HG02973 (cell line): ENCODE results near the gene SREBF2.

ENCODE experiments used
- ATAC-seq: cut with Tn5 transposase; IDR thresholded peaks from one replicate; pipeline ENCODE4 v1.9.1; 2021; ENCODE audit warnings: moderate library complexity; ENCODE audit not compliant: unreplicated experiment

SREBF2 gene

DNA sequence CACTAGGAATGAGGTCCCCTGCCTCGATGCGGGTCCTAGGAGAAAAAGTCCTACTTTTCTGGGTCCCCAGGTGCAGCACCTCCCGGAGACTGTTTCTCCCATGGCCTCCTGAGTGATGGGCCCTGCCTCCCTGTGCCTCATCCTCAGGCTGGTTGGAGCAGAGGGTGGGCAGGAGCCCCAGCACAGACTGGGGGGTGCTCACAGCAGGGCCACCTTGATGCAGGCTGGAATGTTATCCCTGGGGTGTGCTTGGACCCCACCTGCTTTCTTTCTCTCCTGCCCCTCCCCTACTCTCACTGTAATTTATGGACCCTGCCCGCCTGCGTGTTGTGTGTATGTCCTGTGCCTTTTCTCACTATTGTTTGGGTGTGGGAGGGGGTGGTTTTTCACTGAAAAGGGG is 73.9 kb downstream of the SREBF2 start:
- no peak for ATAC-seq

DNA sequence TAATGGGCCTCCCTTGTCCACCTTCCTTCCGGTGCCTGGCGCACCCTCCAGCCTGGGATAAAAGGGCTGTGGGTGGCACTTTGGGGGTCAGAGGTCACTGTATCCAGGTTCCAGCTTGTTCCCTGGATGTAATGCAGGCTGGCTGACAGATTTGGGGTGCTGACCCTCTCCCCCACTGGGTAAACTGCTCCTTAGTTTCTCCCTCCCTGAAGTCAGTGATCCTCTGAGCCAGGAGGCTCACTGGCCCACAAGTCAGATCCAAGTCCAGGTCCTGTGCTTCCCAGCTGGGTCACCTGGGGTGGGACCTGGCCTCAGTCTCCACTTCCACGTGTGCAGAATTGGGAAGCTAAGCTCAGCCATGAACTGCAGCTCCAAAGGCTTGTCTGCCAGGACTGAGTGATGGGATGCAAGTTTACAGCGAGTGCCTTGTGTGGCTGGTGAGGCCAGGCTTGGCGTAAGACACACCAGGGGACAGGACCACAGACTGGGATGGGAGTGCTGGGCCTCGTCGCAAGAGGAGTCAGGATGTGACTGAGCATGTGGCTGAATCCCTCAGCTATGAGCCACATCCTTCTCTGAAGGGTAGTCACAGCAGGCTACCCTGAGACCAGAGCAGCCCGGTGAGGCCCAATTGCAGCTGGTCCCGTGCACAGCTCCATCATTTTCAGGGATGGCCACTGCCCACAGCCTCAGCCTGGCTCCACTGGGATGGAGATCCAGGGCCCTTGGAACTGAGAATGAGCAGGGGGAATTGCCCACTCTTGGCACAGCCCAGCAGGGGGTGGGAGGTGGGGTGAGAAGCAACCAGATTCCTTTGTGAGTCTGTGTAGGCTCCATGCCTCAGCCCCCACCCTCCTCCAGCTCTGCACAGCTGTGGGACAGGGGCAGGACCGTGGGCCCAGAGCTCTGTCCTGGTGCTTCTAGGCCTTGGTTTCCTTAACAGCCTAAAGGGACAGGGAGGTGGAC is 74.8 kb downstream of the SREBF2 start:
- ATAC-seq = no peak

DNA sequence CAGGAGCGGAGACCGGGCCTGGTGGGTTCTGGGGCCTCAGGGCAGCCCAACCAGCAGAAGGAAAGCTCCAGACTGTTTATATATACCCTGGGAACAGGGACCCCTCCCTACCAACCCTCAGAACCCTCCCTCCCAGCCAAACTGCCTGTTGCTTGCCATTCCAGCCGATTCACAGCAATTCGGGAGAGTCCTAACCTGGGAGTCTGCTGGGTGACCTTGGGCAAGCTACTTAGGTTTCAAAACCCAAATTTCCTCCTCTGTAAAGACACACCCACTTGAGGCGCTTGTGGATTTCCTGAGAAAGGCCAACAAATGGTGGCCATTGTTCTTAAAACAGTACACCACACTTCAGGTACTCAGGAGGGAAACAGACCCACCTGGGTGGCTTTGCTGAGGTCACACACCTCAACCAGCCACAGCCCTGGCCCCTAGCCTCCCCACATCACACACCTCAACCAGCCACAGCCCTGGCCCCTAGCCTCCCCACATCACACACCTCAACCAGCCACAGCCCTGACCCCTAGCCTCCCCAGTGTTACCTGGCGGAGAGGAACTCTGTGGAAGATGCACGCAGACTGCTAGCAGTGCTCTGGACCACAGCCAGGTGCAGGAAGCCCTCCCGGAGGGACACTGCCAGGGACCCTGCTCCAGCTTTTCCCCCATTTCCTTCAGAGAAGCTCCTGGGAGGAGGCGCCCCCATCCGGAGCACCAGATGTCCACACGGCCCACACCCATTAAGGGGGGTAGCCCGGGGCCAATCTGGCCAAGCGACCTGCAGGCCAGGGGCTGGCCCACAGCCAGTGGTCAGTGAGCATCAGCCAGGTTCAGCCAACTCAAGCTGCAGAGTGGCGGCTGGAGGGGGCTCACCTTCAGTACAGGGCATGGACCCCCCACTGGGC is 75.8 kb downstream of the SREBF2 start:
- ATAC-seq = no peak

DNA sequence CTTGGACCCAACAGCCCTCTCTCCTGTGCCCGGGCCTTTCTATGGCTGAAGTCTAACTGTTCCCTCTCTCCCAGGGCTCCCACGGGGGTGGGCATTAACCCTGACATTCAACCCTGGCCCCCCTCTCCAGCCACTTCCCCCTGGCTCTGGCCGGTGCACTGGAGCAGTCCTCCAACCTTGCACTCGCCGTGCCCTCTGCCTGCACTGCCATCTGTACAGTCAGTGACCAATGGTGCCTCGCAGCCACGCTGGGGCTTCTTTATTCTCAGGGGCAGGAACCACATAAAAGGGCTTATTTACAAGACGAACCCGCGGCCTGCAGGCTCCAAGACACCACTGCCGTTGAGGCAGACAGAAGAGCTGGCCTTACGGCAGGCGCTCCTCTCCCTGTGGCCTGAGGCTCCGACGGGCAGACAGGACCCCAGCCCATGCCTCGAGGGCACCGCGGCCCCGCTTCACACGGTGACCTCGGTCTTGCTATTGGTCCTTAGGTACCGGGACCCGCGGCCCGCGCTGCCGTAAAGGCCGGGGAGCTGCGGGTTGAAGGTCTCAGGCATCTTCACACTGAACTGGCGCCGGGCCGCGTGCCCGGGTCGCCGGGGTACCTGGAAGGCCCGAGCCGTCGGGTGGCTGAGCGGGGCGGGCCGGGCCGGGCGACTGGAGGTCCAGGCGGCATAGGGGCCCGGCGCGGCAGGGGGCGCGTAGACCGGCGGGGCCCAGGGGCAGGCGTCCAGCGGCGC is 76.6 kb downstream of the SREBF2 start:
- no peak for ATAC-seq

DNA sequence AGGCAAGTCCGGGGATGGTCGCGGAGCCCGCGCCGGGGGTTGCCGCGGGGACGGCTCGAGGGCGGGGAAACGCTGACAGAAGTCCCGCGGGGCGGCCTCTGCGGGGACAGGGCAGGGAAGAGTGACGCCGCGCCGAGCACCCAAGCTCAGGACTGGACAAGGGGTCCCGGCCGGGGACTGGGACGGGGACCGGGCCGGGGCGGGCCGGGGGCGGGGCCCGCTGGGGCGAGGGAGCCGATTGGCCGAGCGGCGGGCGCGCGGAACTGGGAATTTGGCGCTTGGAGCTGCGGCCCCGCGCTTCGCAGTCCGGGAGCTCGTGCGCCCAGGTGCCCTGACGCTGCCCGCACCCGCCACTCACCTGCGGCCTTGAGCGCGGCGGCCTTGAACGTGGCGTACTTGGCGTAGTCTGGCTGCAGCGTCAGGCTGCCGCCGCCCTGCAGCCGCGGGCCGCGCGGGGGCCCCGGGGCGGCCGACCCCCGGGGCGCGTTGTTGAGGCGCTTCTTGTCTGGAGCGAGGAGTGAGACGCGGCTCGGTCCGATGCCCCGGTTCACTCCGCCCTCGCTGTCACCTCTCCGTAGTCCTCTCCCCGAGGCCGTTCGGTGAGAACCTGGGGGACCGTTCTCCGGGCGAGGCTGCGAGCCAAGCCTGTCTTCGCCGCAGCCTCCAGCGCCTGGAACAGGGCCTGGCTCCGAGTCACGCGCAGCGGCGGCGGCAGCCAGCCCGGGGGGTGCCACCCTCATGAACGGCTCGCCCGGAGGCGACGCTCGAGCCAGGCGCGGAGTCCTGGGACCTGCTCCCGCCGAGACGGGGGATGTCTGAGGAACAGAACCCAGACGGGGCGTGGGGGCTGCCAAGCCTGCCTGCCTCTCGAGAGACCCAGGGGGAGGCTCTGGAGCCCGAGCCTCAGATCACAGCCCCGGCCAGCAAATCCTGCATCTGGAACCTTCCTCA is 77.4 kb downstream of the SREBF2 start:
- no peak for ATAC-seq

DNA sequence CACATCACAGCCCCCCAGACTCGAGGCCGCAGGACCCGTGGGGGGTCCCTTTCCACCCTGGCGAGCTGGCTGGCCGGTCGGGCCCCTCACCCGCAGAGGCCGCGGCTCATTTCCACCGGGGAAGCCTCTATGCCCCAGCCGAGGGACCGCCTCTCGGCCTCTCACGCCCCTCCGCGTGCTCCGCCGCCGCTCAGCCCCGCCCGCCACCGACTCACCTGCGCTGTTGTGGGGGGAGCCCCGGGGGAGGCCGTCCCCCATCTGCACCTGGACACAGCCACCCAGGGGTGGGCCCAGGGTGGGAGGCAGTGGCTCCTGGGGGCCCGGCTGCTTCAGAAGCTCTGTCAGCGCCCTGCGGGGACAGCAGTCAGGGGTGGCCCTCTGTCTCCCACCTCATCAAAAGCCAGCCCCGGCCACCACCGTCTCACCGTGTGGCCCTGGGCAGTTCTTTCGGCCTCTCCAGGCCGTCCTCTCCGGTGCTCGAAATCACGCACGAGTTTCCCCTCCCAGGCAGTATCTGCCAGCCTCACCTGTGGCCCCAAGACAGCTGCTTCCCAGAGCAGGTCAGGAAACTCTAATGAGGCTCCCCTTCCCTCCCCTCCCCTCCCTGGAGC is 78.2 kb downstream of the SREBF2 start:
- no peak for ATAC-seq

DNA sequence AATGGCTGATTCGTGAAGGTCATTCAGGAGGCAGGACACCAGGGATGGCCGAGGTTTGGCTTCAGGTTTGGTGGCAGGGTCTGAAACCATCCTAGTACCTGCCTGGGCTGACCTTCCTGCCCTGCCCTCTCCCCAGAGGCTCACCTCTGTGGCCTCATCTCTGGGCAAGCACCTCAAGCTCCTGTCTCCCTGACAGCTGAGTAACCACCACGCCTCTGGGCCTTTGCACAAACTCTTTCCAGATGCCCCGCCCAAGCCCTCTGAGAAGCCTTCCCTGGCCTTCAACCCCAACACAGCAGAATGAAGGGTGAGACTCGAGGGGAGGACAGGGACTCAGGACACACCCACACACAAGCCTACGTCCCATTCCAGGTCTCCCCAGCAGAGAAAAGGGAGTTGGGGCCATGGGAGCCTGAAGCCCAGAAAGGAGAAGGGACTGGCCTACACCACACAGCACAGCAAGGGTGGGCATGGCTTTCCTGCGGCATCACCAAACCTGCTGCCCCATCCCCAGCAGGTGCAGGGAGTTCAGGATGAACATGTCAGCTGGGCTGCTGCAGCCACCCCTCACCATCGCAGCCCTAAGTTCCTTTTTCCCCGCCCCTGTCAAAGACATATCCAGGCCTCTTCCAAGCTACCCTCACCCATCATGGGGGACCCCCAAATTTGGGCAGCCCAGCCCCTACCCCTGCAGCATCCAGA is 79.6 kb downstream of the SREBF2 start:
- no peak for ATAC-seq

DNA sequence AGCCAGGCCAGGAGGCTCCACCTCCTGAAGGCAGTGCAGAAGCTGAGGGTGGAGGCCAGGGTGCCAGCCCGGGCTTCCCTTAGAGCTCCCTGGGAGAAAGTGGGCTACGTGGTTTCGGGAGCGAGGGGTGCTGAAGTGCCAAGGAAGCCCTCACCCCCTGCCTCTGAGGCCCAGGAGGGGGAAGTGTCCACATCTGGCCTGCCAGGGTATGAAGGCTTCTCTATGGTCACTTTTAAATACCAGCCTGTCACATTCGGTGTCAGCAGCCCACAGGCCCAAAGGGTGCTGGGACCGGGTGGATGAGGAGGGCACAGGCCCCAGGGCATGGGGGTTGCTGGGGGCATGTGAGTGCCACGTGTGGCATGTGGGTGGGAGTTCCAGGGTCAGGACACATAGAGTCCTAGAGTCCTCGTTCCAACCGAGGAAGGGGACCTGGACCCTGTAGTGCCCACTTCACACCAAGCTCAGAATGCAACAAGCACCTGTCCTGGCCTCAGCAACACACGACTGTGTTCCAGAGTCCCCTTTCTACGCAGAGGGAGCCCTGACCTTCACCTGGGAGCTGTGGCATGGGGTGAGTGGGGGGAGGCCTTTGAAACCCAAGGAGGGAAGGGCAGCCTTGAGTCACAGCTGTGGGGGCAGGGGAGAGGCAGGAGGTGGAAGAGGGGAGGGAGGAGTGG is 80.3 kb downstream of the SREBF2 start:
- no peak for ATAC-seq

DNA sequence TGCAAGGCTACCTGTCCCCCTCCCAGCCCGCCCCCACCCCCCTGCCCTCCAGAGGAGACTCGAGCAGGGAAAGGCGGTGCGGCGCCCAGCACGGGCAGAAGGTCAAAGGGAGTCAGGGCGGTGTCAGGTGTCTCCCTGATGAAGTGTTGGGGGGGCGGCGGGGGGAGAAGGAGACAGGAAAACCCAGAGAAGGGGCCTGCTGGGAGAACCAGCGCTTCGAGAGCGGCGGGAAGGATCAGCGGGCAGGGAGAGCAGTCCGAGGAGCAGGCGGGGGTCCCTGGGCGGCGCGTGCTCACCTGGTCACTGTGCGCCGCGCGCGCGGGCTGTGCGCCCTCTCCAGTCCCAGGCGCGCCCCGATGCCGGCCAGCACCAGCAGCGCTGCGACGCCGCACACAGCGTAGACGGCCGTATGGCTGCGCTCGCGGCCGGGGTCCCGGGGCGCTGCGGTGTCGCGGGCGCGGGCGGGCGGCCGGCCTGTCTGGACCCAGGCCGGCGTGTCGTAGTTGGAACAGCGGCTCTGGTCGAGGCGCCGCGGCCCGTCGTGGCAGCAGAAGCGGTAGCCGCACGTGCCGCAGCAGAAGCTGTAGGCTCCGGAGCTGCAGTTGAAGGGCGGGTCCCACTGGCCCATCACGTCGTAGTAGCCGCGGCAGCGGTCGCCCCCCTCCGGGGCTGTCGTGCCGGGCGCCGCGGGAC is 81.1 kb downstream of the SREBF2 start:
- ATAC-seq = no peak

DNA sequence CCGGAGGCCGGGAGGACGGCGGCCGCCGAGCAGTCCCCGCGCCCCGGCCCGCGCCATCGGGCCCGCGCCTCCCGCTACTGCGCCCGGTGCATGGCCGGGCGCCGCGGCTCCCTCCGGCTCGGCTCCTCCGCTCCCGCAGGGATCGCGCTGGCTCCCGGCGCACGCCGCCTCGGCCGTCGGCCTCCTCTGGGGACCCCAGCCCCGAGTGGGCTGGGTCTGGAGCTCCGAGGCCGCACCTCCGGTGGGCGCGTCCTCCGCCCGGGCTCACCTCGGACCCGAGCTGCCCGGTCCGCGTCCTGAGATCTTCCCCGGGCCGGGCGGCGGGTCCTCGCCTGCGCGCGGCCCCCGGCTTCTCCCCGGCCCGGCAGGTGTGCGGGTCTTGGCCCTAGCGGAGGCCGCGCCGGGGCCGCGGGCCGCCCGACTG is 81.7 kb downstream of the SREBF2 start:
- ATAC-seq = no peak

DNA sequence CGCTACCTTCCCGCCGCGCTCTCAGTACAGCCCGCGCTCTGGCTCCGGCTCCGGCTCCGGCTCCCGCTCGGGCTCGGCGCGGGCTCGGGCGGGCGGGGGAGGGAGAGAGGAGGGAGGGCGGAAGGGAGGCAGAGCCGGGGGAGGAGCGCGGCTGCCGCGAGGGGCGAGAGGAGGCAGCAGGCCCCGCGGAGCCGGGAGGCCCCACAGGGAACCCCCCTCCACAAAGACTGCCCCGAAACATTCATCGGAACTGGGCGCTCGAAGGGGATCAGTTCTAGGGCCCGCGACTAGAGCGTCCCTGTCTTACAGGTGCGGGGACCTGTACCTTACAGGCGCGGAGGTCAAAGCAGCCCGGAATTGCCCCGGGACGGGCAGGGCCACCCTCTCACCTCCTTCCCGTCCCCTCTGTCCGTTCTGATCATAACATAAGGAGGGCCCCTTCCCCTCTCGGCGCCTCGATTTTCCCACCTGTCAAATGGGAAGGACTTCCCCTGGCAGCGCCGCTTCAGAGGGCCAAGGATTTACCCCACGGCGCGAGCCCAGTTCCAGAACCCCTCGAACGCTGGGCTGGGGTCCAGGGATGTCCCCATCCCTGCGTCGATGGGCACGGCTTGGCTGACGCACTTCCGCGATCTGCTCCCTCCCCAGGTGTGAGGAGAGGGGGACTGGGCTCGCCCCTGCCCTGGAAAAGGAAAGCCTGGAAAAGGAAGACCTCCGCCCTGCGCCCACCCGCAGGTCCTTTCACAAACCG is 82.3 kb downstream of the SREBF2 start, which contains the start of gene SHISA8:
Gene SHISA8 (minus strand): TSS at position 40 of the 751 bp plus-strand sequence. CDS start 407 bp downstream, outside the sequence.
- ATAC-seq = no peak

GRCh38 chr22:41915786-41916493 is 83.0 kb downstream of the SREBF2 start:
- ATAC-seq = no peak

DNA sequence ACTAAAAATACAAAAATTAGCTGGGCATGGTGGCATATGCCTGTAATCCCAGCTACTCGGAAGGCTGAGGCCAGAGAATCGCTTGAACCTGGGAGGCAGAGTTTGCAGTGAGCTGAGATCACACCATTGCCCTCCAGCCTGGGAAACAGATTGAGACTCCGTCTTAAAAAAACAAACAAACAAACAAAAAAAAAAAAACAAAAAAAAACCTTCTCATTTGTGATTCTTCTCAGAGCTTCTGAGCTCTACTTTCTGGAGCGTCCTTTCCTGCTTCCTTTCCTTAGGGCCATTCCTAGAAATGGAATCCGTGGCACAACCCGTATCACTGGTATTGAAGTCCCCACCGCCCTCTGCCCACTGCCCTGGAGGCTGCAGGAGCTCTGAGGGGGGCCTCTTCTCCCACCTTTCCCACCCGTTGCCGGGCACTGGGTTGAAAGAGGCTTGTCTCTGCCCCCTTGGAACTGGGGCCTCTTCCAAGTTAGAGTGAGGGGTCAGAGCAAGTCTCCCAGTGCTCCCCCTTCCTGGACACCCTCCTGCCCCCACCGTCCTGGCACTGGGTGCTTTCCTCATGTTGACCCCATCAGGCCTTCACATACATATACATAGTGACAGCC is 83.9 kb downstream of the SREBF2 start:
- no peak for ATAC-seq

DNA sequence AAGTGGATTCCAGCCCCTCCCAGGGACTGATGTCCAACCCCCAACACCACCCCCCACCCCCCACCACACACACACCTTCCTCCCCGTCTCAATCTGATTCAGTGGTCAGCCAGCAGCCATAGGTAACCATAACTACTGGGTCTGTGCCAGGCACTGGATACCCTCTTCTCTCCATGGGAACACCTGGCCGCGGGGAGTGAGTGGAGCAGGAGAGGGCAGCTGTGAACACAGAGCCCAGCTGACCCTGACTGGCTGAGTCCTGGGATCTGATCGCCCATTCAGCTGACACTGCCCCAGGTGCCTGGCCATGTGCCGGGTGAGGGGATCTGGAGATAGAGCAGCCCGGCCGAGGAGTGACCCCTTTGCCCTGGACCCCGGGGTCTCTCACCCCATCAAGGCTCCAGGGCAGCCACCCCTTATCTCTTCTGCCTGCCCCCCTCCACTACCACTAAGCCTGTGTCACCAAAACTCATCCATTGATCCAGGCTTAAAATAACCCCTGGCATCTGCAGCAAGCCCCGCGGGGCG is 84.5 kb downstream of the SREBF2 start:
- no peak for ATAC-seq
